Uterus (tissue), 2 donors: ENCODE results near the gene MRPL52.

Source experiments
- POLR2A ChIP-seq, 2 donors: fragments of 450-650 bp; IDR thresholded peaks; one replicate each; pipeline ENCODE4 v1.6.1; 2016; ENCODE audit warnings: antibody characterized with exemption in 2 of 2, mild to moderate bottlenecking in 1 of 2, moderate library complexity in 1 of 2
- TF ChIP-seq, protein P1 (sequence below), 4 experiments: fragments of 200-600 bp in 2 of 4; fragments of 450-650 bp in 2 of 4; sonication (generic) in 2 of 4; IDR thresholded peaks; one replicate each; pipeline ENCODE4 v1.5.1; 2016 to 2019; ENCODE audit warnings: antibody characterized with exemption in 4 of 4, mild to moderate bottlenecking in 2 of 4, moderate library complexity in 1 of 4

DNA sequence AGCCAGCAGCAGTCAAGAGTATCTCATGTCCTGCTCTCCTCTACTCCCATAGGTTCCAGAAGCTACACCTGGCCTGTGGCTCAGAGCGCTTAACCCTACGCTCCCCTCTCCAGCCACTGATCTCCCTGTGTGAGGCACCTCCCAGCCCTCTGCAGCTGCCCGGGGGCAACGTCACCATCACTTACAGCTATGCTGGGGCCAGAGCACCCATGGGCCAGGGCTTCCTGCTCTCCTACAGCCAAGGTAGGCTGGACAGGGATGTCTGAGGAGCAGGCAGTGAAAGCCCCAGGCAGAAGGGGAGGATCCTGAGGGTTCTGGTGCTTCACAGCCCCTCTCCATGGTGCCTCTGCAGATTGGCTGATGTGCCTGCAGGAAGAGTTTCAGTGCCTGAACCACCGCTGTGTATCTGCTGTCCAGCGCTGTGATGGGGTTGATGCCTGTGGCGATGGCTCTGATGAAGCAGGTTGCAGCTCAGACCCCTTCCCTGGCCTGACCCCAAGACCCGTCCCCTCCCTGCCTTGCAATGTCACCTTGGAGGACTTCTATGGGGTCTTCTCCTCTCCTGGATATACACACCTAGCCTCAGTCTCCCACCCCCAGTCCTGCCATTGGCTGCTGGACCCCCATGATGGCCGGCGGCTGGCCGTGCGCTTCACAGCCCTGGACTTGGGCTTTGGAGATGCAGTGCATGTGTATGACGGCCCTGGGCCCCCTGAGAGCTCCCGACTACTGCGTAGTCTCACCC, 45.5 kb downstream of the MRPL52 start:
- TF ChIP-seq, protein P1, sequence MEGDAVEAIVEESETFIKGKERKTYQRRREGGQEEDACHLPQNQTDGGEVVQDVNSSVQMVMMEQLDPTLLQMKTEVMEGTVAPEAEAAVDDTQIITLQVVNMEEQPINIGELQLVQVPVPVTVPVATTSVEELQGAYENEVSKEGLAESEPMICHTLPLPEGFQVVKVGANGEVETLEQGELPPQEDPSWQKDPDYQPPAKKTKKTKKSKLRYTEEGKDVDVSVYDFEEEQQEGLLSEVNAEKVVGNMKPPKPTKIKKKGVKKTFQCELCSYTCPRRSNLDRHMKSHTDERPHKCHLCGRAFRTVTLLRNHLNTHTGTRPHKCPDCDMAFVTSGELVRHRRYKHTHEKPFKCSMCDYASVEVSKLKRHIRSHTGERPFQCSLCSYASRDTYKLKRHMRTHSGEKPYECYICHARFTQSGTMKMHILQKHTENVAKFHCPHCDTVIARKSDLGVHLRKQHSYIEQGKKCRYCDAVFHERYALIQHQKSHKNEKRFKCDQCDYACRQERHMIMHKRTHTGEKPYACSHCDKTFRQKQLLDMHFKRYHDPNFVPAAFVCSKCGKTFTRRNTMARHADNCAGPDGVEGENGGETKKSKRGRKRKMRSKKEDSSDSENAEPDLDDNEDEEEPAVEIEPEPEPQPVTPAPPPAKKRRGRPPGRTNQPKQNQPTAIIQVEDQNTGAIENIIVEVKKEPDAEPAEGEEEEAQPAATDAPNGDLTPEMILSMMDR (IDR thresholded peaks at IDR 0.05), result no peak
- TF ChIP-seq POLR2A (IDR thresholded peaks at IDR 0.05), result no peak
